ENCODE results near the gene CD38. TPM values are rescaled to one million over a fixed set of nuclear protein-coding genes. Genes with fewer than 3 reads are reported as not detected.

CD38 gene
- total RNA-seq, 5 donors from 2014 or later (not counting 1 experiment from before 2014, with no cell fraction given) = 4.3 to 22.8 (median 5.0) TPM

GRCh38 chr4:15746110-15746509 is 32.0 kb upstream of the CD38 start:
- no peak overlapping the region for H3K27ac ChIP-seq (ENCODE audit: low read length)
- no peaks in the 10 kb centered on the region for H3K4me1 ChIP-seq (ENCODE audit: control insufficient read depth in 1 of 2, extremely low read depth in 1 of 2, insufficient read depth in 2 of 2, low read length in 2 of 2)
- Mint-ChIP-seq H3K36me3 (peaks cover 8% of the 10 kb centered on the region), H3K9me3 (peaks cover 6 to 20% (median 12%) of the 10 kb centered on the region in 3 donors), H3K27ac (no peak overlapping the region), H3K4me3 (no peak overlapping the region), H3K27me3 (no peaks in the 10 kb centered on the region), H3K4me1 (peaks cover 0 to 10% (median 0%) of the 10 kb centered on the region in 3 donors)
- ChIA-PET POLR2A (no interaction called here), CTCF (no interaction called here)
- no peak overlapping the region for H3K4me3 ChIP-seq (ENCODE audit: control insufficient read depth in 1 of 2, extremely low read depth in 1 of 2, low read length in 1 of 2)
- no peaks in the 10 kb centered on the region for H3K36me3 ChIP-seq (ENCODE audit: control insufficient read depth in 2 of 2, extremely low read depth in 1 of 2, insufficient read depth in 1 of 2, low read length in 1 of 2)
- peaks cover 2% of the 10 kb centered on the region for H3K9me3 ChIP-seq
- ATAC-seq (replicated peaks in 1 of 4) (no peak), DNase-seq (no peak)
- no peaks in the 10 kb centered on the region for H3K27me3 ChIP-seq (replicated peaks in 1 of 2; ENCODE audit: control insufficient read depth in 2 of 2, extremely low read depth in 1 of 2, insufficient read depth in 2 of 2, low read length in 1 of 2)
- WGBS (ENCODE audit: insufficient coverage) = no CpG with 5 or more reads among the region's 1 CpG

DNA sequence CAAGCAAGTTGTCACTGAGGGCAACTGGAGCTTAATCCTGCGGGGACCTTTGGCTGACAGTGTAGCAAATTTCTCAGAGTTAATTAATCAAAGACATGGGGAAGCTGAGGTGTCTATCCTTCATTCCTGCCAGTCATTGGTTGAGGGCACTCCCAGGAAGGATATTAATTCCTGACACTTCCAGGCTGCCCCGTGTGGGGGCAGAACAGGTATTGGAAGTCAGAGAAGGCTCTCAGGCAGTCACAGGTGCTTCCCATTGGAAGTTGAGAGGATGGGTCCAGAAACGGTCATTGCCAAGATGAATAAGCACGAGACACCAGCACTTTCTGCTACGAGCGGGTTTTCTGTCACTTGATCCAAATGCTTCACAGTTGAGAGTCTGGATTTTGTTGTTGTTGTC is 29.1 kb upstream of the CD38 start:
- Histone ChIP-seq H3K4me1 (ENCODE audit: control insufficient read depth in 1 of 2, extremely low read depth in 1 of 2, insufficient read depth in 2 of 2, low read length in 2 of 2) (peaks cover 8 to 10% of the 10 kb centered on the region in 2 experiments), H3K27ac (ENCODE audit: low read length) (no peak overlapping the region), H3K27me3 (replicated peaks in 1 of 2; ENCODE audit: control insufficient read depth in 2 of 2, extremely low read depth in 1 of 2, insufficient read depth in 2 of 2, low read length in 1 of 2) (no peaks in the 10 kb centered on the region), H3K36me3 (ENCODE audit: control insufficient read depth in 2 of 2, extremely low read depth in 1 of 2, insufficient read depth in 1 of 2, low read length in 1 of 2) (no peaks in the 10 kb centered on the region), H3K4me3 (ENCODE audit: control insufficient read depth in 1 of 2, extremely low read depth in 1 of 2, low read length in 1 of 2) (no peak overlapping the region), H3K9me3 (no peaks in the 10 kb centered on the region)
- ATAC-seq (replicated peaks in 1 of 4) (no peak), DNase-seq (no peak)
- Mint-ChIP-seq H3K27ac (no peak overlapping the region), H3K9me3 (peaks cover 4 to 6% (median 4%) of the 10 kb centered on the region in 3 donors), H3K4me1 (peaks cover 8 to 11% (median 10%) of the 10 kb centered on the region in 3 donors), H3K27me3 (no peaks in the 10 kb centered on the region), H3K4me3 (no peak overlapping the region), H3K36me3 (no peaks in the 10 kb centered on the region)
- WGBS (ENCODE audit: insufficient coverage) = 92% methylated on average over 2 of the region's 6 CpGs
- ChIA-PET CTCF (interaction anchor here in 1 of 2 donors (0.7 to 1.0 kb wide), 2 partner anchors 43 to 56 kb away, joined by 3 to 4 read pairs; no protein-coding TSS in a partner anchor), POLR2A (no interaction called here)

GRCh38 chr4:15751153-15751552 is 27.0 kb upstream of the CD38 start:
- H3K4me1 ChIP-seq (ENCODE audit: control insufficient read depth in 1 of 2, extremely low read depth in 1 of 2, insufficient read depth in 2 of 2, low read length in 2 of 2) = peaks cover 24 to 30% of the 10 kb centered on the region in 2 experiments
- no peak for ATAC-seq (replicated peaks in 1 of 4)
- no peak overlapping the region for H3K27ac ChIP-seq (ENCODE audit: low read length)
- H3K36me3 Mint-ChIP-seq = no peaks in the 10 kb centered on the region
- peaks cover 2% of the 10 kb centered on the region in 3 donors for H3K9me3 Mint-ChIP-seq
- DNase-seq = no peak
- H3K27ac Mint-ChIP-seq = no peak overlapping the region
- H3K27me3 Mint-ChIP-seq = no peaks in the 10 kb centered on the region
- no peaks in the 10 kb centered on the region for H3K9me3 ChIP-seq
- no peak overlapping the region for H3K4me3 ChIP-seq (ENCODE audit: control insufficient read depth in 1 of 2, extremely low read depth in 1 of 2, low read length in 1 of 2)
- H3K4me3 Mint-ChIP-seq = no peak overlapping the region
- no CpG with 5 or more reads among the region's 2 CpGs for WGBS (ENCODE audit: insufficient coverage)
- ChIA-PET CTCF (no interaction called here), POLR2A (interaction anchor here in 1 of 2 donors (0.6 kb wide), 1 partner anchor 23 kb away, joined by 4 read pairs; no protein-coding TSS in a partner anchor)
- H3K36me3 ChIP-seq (ENCODE audit: control insufficient read depth in 2 of 2, extremely low read depth in 1 of 2, insufficient read depth in 1 of 2, low read length in 1 of 2) = no peaks in the 10 kb centered on the region
- H3K27me3 ChIP-seq (replicated peaks in 1 of 2; ENCODE audit: control insufficient read depth in 2 of 2, extremely low read depth in 1 of 2, insufficient read depth in 2 of 2, low read length in 1 of 2) = no peaks in the 10 kb centered on the region
- peaks cover 28 to 32% (median 30%) of the 10 kb centered on the region in 3 donors for H3K4me1 Mint-ChIP-seq

GRCh38 chr4:15753081-15753480 is 25.0 kb upstream of the CD38 start:
- ChIA-PET POLR2A (interaction anchor here in 1 of 2 donors (0.5 kb wide), 1 partner anchor 27 kb away, joined by 6 read pairs; no protein-coding TSS in a partner anchor), CTCF (no interaction called here)
- H3K9me3 Mint-ChIP-seq = no peaks in the 10 kb centered on the region
- H3K27me3 ChIP-seq (replicated peaks in 1 of 2; ENCODE audit: control insufficient read depth in 2 of 2, extremely low read depth in 1 of 2, insufficient read depth in 2 of 2, low read length in 1 of 2) = no peaks in the 10 kb centered on the region
- DNase-seq (no peak), ATAC-seq (replicated peaks in 1 of 4) (no peak)
- H3K4me3 ChIP-seq (ENCODE audit: control insufficient read depth in 1 of 2, extremely low read depth in 1 of 2, low read length in 1 of 2) = no peak overlapping the region
- H3K27ac ChIP-seq (ENCODE audit: low read length) = no peak overlapping the region
- no peaks in the 10 kb centered on the region for H3K9me3 ChIP-seq
- H3K36me3 Mint-ChIP-seq = no peaks in the 10 kb centered on the region
- peaks cover 41 to 45% of the 10 kb centered on the region in 2 experiments for H3K4me1 ChIP-seq (ENCODE audit: control insufficient read depth in 1 of 2, extremely low read depth in 1 of 2, insufficient read depth in 2 of 2, low read length in 2 of 2)
- H3K4me1 Mint-ChIP-seq = peaks cover 40 to 50% (median 44%) of the 10 kb centered on the region in 3 donors
- 95% methylated on average over 4 of the region's 6 CpGs for WGBS (ENCODE audit: insufficient coverage)
- no peaks in the 10 kb centered on the region for H3K27me3 Mint-ChIP-seq
- H3K4me3 Mint-ChIP-seq = peak overlapping the region in 1 of 3 donors; percentile 75
- H3K27ac Mint-ChIP-seq = no peak overlapping the region
- no peaks in the 10 kb centered on the region for H3K36me3 ChIP-seq (ENCODE audit: control insufficient read depth in 2 of 2, extremely low read depth in 1 of 2, insufficient read depth in 1 of 2, low read length in 1 of 2)

GRCh38 chr4:15753786-15754185 is 24.3 kb upstream of the CD38 start:
- H3K27me3 Mint-ChIP-seq = no peaks in the 10 kb centered on the region
- H3K4me3 ChIP-seq (ENCODE audit: control insufficient read depth in 1 of 2, extremely low read depth in 1 of 2, low read length in 1 of 2) = peak overlapping the region in 1 of 2 donors; percentile 44
- H3K36me3 ChIP-seq (ENCODE audit: control insufficient read depth in 2 of 2, extremely low read depth in 1 of 2, insufficient read depth in 1 of 2, low read length in 1 of 2) = no peaks in the 10 kb centered on the region
- WGBS (ENCODE audit: insufficient coverage) = 80% methylated on average over 2 of the region's 4 CpGs
- peak overlapping the region in 1 of 2 donors; percentile 62 for H3K27ac Mint-ChIP-seq
- DNase-seq (no peak), ATAC-seq (replicated peaks in 1 of 4) (no peak)
- no peak overlapping the region for H3K27ac ChIP-seq (ENCODE audit: low read length)
- H3K4me1 ChIP-seq (ENCODE audit: control insufficient read depth in 1 of 2, extremely low read depth in 1 of 2, insufficient read depth in 2 of 2, low read length in 2 of 2) = peaks cover 42 to 45% of the 10 kb centered on the region in 2 experiments
- ChIA-PET CTCF (interaction anchor here in 1 of 2 donors (1.1 to 3.8 kb wide), 3 partner anchors 10 to 52 kb away, joined by 3 to 41 read pairs (median 3); no protein-coding TSS in a partner anchor), POLR2A (no interaction called here)
- no peaks in the 10 kb centered on the region for H3K9me3 ChIP-seq
- H3K4me1 Mint-ChIP-seq = peaks cover 43 to 50% (median 49%) of the 10 kb centered on the region in 3 donors
- no peaks in the 10 kb centered on the region for H3K9me3 Mint-ChIP-seq
- peak overlapping the region in 1 of 3 donors; percentile 75 for H3K4me3 Mint-ChIP-seq
- H3K36me3 Mint-ChIP-seq = no peaks in the 10 kb centered on the region
- H3K27me3 ChIP-seq (replicated peaks in 1 of 2; ENCODE audit: control insufficient read depth in 2 of 2, extremely low read depth in 1 of 2, insufficient read depth in 2 of 2, low read length in 1 of 2) = no peaks in the 10 kb centered on the region

DNA sequence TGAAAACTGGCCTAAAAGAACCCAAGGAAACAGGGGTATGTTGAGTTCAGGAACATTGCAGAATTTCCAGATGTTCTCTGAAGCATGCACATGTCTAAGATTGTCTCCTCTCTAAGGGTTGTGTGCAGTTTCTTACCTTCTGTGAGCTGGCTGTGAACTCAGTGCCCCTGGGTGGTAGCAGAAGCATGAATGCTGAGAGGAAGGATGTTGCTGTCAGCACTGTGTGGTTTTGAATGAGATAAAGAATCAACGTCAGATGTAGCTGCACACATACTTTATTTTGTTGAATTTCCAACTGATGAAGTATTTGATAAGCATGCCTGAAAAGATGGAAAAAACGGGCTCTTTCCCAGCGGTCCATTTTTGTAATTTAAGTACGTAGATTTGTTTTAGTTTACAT is 23.8 kb upstream of the CD38 start:
- CTCF ChIA-PET = interaction anchor here (0.6 to 3.8 kb wide), 5 partner anchors 10 to 671 kb away, joined by 3 to 41 read pairs (median 3); no protein-coding TSS in a partner anchor
- H3K36me3 Mint-ChIP-seq = no peaks in the 10 kb centered on the region
- Histone ChIP-seq H3K36me3 (ENCODE audit: control insufficient read depth in 2 of 2, extremely low read depth in 1 of 2, insufficient read depth in 1 of 2, low read length in 1 of 2) (no peaks in the 10 kb centered on the region), H3K27me3 (replicated peaks in 1 of 2; ENCODE audit: control insufficient read depth in 2 of 2, extremely low read depth in 1 of 2, insufficient read depth in 2 of 2, low read length in 1 of 2) (no peaks in the 10 kb centered on the region), H3K27ac (ENCODE audit: low read length) (no peak overlapping the region), H3K9me3 (no peaks in the 10 kb centered on the region), H3K4me1 (ENCODE audit: control insufficient read depth in 1 of 2, extremely low read depth in 1 of 2, insufficient read depth in 2 of 2, low read length in 2 of 2) (peaks cover 42 to 47% of the 10 kb centered on the region in 2 experiments), H3K4me3 (ENCODE audit: control insufficient read depth in 1 of 2, extremely low read depth in 1 of 2, low read length in 1 of 2) (peak overlapping the region in 1 of 2 donors; percentile 44)
- DNase-seq (peak in 32 of 35 experiments; percentile 22 to 72 (median 44)), ATAC-seq (replicated peaks in 1 of 4) (peak; percentile 63 to 67 (median 66))
- no peaks in the 10 kb centered on the region for H3K9me3 Mint-ChIP-seq
- 0% methylated on average over 1 of the region's 4 CpGs for WGBS (ENCODE audit: insufficient coverage)
- H3K27me3 Mint-ChIP-seq = no peaks in the 10 kb centered on the region
- POLR2A ChIA-PET = no interaction called here
- H3K27ac Mint-ChIP-seq = peak overlapping the region; percentile 7 to 44
- peaks cover 43 to 52% (median 52%) of the 10 kb centered on the region in 3 donors for H3K4me1 Mint-ChIP-seq
- peak overlapping the region in 2 of 3 donors; percentile 15 to 75 for H3K4me3 Mint-ChIP-seq
